DOHH2 (cell line): ENCODE results near the gene HADHA.

ENCODE experiments used
- H3F3A ChIP-seq: fragments of 200-600 bp; sonication (generic), shearing (Covaris generic); 2 replicates; pipeline ENCODE4 v1.6.0; 2016; ENCODE audit warnings: antibody characterized with exemption, mild to moderate bottlenecking; ENCODE audit not compliant: control insufficient read depth, insufficient read depth
- H3K27ac ChIP-seq: fragments of 200-600 bp; sonication (generic); 2 replicates; pipeline ENCODE4 v1.5.1; 2014; ENCODE audit warnings: low read depth, mild to moderate bottlenecking, low read length, moderate library complexity
- H3K27me3 ChIP-seq: fragments of 200-600 bp; sonication (generic); 2 replicates; pipeline ENCODE4 v1.6.1; 2014; ENCODE audit warnings: mild to moderate bottlenecking, low read length, mixed read lengths; ENCODE audit not compliant: control insufficient read depth
- H3K36me3 ChIP-seq: fragments of 200-600 bp; sonication (generic); 2 replicates; pipeline ENCODE4 v1.6.1; 2014; ENCODE audit warnings: mild to moderate bottlenecking, low read length, moderate library complexity, mixed read lengths; ENCODE audit not compliant: control insufficient read depth
- H3K4me1 ChIP-seq: fragments of 200-600 bp; sonication (generic); 2 replicates; pipeline ENCODE4 v1.6.1; 2014; ENCODE audit warnings: mild to moderate bottlenecking, low read length, mixed read lengths; ENCODE audit not compliant: control insufficient read depth
- H3K4me2 ChIP-seq: fragments of 200-600 bp; sonication (generic); 2 replicates; pipeline ENCODE4 v1.6.0; 2014; ENCODE audit warnings: mild to moderate bottlenecking, low read length, moderate library complexity
- H3K4me3 ChIP-seq: fragments of 200-600 bp; sonication (generic); 2 replicates; pipeline ENCODE4 v1.5.1; 2014; ENCODE audit warnings: mild to moderate bottlenecking, low read length, mixed read lengths
- H3K79me2 ChIP-seq: fragments of 200-600 bp; sonication (generic); 2 replicates; pipeline ENCODE4 v1.6.1; 2014; ENCODE audit warnings: mild to moderate bottlenecking, low read length, mixed read lengths; ENCODE audit not compliant: control insufficient read depth
- H3K9me2 ChIP-seq: fragments of 200-600 bp; sonication (generic); replicated peaks from 2 replicates; pipeline ENCODE4 v1.6.1; 2014; ENCODE audit warnings: mild to moderate bottlenecking, low read length, mixed read lengths; ENCODE audit not compliant: control insufficient read depth
- H3K9me3 ChIP-seq: fragments of 200-600 bp; sonication (generic); 2 replicates; pipeline ENCODE4 v1.6.1; 2014; ENCODE audit warnings: antibody characterized with exemption, low read length, mixed read lengths; ENCODE audit not compliant: control insufficient read depth, insufficient read depth
- H4K20me1 ChIP-seq: fragments of 200-600 bp; sonication (generic); 2 replicates; pipeline ENCODE4 v1.6.0; 2014; ENCODE audit warnings: low read depth, mild to moderate bottlenecking, antibody characterized with exemption, low read length, moderate library complexity; ENCODE audit not compliant: control insufficient read depth, insufficient read depth
- CTCF ChIP-seq: fragments of 200-600 bp; sonication (generic); IDR thresholded peaks from one replicate; pipeline ENCODE4 v1.5.1; 2014; ENCODE audit warnings: antibody characterized with exemption, mild to moderate bottlenecking, low read depth, low read length; ENCODE audit not compliant: poor library complexity, severe bottlenecking
- EZH2phosphoT487 ChIP-seq: fragments of 200-600 bp; sonication (generic); IDR thresholded peaks from 2 replicates; pipeline ENCODE4 v1.6.1; 2017; ENCODE audit warnings: borderline replicate concordance, mild to moderate bottlenecking, antibody characterized with exemption, low read length, moderate library complexity, mixed read lengths

The HADHA gene

GRCh38 chr2:26182441-26182840 is 62.0 kb downstream of the HADHA start:
- Histone ChIP-seq H3K36me3 (no peaks in the 10 kb centered on the region), H3F3A (no peaks in the 10 kb centered on the region), H3K9me2 (no peaks in the 10 kb centered on the region), H3K79me2 (no peaks in the 10 kb centered on the region), H3K4me3 (no peak overlapping the region), H3K27me3 (peaks cover 16% of the 10 kb centered on the region), H3K27ac (no peak overlapping the region), H3K9me3 (no peaks in the 10 kb centered on the region), H3K4me2 (no peak overlapping the region), H3K4me1 (peaks cover 11% of the 10 kb centered on the region), H4K20me1 (no peaks in the 10 kb centered on the region)
- TF ChIP-seq EZH2phosphoT487: no peak
- TF ChIP-seq CTCF: no peak

DNA sequence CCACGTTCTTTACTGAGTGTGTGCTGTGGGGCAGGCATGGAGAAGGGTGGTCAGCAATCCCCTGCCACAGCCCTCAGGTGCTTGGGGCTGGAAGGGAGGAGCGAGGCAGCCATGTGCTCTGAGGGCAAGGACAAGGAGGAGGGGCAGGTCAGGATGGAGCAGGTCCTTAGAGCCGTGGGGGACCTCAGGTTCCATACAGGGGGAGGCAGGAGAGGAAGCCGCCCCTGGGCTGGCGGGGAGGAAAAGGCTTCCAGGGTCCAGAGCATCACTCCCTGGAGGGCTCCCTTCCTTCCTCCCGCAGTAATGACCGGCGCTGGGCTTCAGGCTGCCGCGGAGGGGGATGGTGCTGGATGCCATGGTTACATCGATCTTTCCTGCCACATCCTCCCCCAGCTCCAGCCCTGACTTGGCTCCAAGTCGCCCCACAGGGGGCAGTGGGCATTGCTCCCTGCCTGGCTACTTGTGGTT is 65.0 kb downstream of the HADHA start:
- peaks cover 8% of the 10 kb centered on the region for H3K4me1 ChIP-seq
- peak overlapping the region; percentile 64 for H3K4me2 ChIP-seq

DNA sequence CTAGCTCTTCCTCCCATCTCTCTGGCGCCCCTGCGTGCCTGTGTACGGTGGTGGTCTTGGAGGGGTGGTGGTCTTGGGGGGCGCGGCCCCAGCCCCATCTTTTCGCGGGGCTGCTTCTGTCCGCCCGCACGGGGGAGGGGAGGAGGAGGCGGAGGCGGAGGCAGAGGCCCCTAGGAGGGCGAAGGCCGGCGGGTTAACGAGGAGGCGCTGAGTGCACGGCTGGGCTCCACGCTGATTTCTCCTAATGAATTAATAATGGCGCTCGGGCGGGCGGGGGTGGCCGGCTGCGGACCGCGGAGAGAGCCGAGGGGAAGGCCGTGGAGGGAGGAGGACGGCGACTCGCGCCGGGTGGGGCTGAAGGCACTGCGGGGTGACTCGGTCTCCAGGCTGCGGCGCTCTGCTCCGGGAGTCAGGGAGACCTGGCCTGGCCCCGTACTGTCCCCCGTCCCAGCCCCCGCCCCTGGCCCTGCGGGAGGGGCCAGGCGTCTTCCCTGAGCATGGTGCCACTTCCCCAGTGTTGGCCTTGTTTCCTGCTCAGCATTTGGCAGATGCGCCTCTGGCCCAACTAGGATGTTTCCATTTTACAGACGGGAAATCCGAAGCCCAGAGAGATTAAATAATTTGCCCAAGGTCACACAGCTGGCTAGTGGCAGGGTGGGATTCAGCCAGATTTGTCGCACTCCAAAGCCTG is 65.5 kb downstream of the HADHA start:
- Histone ChIP-seq H3K4me3 (peak overlapping the region; percentile 62), H3K9me2 (no peaks in the 10 kb centered on the region), H3F3A (no peaks in the 10 kb centered on the region), H3K27me3 (peaks cover 23% of the 10 kb centered on the region), H3K9me3 (no peaks in the 10 kb centered on the region), H4K20me1 (no peaks in the 10 kb centered on the region), H3K4me2 (peak overlapping the region; percentile 64), H3K27ac (no peak overlapping the region), H3K36me3 (no peaks in the 10 kb centered on the region), H3K79me2 (no peaks in the 10 kb centered on the region), H3K4me1 (peaks cover 8% of the 10 kb centered on the region)
- no peak for TF ChIP-seq CTCF
- TF ChIP-seq EZH2phosphoT487: peak; percentile 13; the same call in 1 of the 2 replicates

More for the DNA sequence above, 65.0 kb downstream of the HADHA start:
- Histone ChIP-seq H3K79me2 (no peaks in the 10 kb centered on the region), H3K27ac (no peak overlapping the region), H3K9me3 (no peaks in the 10 kb centered on the region), H3F3A (no peaks in the 10 kb centered on the region), H3K9me2 (no peaks in the 10 kb centered on the region), H3K36me3 (no peaks in the 10 kb centered on the region), H3K4me3 (peak overlapping the region; percentile 62), H3K27me3 (peaks cover 18% of the 10 kb centered on the region), H4K20me1 (no peaks in the 10 kb centered on the region)
- TF ChIP-seq CTCF (no peak), EZH2phosphoT487 (no peak)
